GM08714 (cell line): ENCODE measurements around the gene KCNAB1.
"Not testable (repeated sequence)": the region's sequence is repeated elsewhere in the genome, so short reads cannot be mapped to it uniquely, and the experiment has no call there.

Source experiments
- H3K4me3 ChIP-seq: fragments of 200-500 bp; sonication (Bioruptor generic); 2 replicates; pipeline ENCODE4 v1.5.1; 2014; ENCODE audit warnings: mild to moderate bottlenecking, low read length, inconsistent platforms
- ZNF274 ChIP-seq: IDR thresholded peaks from 2 replicates; pipeline ENCODE4 v1.6.1; 2012; ENCODE audit warnings: mild to moderate bottlenecking, low read depth, low read length

The KCNAB1 gene

GRCh38 chr3:156180077-156180476 lies 59.7 kb downstream of the KCNAB1 start:
- H3K4me3 ChIP-seq: no peak overlapping the region
- no peak for TF ChIP-seq ZNF274

DNA sequence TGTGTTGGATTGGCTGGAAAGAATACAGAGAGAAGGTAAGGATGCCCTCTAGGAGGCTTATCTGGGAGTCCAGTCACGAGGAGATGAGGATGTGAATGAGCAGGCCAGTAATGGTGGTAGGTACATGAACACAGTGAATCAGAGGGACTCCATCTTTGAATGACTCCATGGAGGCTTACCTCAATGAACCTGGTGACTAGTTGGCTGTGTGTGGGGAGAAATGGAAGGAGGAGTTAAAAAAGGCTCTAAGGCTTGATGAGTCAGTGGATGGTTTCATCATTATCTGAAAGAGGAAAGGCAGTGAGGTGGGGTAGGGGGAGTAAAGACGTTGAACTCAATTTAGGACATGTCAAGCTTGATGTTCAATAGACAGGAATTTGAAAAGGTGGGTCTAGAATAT lies 61.1 kb downstream of the KCNAB1 start:
- no peak overlapping the region for H3K4me3 ChIP-seq
- no peak for TF ChIP-seq ZNF274

- no peak for TF ChIP-seq ZNF274
- H3K4me3 ChIP-seq: no peak overlapping the region
These were observed 63.0 kb downstream of the KCNAB1 start for GRCh38 chr3:156183396-156183795.

DNA sequence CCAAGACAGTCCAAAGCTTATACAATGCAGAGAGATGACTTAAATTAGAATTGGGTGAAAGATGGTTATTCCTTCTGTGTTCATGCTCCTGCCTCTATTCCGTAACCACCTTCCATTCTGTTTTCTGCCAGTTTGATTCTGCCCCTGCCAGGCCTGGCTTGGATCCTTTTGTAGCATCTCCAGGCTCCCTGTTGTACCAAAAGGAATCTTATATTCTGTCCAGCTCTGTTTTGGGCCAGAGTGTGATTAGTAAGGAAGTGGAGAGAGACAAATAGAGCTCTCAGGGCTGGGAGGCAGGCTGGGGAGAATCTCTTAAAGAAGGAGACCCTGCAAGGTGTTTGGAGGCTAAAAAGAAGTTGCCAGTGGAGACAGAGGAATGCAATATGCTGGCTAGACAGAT lies 63.8 kb downstream of the KCNAB1 start:
- H3K4me3 ChIP-seq: no peak overlapping the region
- TF ChIP-seq ZNF274: no peak

DNA sequence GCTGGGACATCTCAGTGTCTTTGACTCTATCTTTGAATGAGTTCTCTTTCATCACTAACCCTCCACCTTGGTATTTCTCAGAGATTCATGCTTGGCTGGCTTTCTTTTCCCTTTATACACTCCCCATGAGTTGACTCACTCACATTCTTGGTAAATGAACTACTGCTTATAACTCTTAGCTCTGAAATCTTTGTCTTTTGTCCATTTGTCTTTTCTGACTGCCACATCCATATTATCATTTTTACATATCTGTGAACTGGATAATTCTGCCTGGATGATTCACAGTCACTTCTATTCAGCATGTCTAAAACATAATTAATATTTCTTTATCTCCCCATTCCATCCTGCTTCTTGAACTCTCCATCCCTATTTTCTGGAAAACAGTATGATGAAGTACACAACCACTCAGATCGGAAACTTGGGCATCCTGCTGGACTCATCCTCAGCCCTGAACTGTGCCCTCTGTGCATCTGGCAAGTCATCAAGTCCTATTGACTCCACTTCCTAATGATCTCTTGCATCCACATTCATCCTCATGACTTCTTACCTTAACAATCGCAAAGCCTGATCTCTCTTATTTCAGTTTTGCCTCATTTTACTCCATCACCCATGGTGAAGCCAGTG lies 66.9 kb downstream of the KCNAB1 start:
- TF ChIP-seq ZNF274: no peak

GRCh38 chr3:156188757-156189156 lies 68.4 kb downstream of the KCNAB1 start:
- TF ChIP-seq ZNF274: no peak
- no peak overlapping the region for H3K4me3 ChIP-seq

More for the DNA sequence above, 66.9 kb downstream of the KCNAB1 start:
- H3K4me3 ChIP-seq: no peak overlapping the region

DNA sequence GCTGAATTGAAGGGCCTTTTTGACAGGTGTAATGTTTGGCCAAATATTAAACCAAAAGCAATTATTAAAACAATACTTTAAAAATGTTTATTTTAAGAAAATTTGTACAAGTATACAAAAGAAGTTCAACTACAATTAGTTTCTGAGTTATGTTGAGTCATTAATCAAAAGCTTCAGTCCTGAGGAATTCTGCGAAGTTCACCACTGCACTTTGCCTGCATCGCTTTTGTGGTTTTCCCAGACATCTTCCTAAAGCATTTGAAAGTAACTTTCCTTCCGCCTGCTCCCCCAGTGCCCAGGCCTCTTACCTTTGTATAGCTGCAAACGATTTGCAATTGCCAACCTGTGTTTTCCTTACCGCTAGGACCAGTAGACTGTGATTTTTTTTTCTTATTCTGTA lies 69.5 kb downstream of the KCNAB1 start:
- no peak for TF ChIP-seq ZNF274

DNA sequence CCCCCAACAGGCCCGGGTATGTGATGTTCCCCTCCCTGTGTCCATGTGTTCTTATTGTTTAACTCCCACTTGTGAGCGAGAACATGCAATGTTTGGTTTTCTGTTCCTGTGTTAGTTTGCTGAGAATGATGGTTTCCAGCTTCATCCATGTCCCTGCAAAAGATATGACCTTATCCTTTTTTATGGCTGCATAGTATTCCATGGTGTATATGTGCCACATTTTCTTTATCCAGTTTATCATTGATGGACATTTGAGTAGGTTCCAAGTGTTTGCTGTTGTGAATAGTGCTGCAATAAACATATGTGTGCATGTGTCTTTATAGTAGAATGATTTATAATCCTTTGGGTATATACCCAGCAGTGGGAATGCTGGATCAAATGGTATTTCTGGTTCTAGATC lies 74.6 kb downstream of the KCNAB1 start:
- H3K4me3 ChIP-seq: not testable (repeated sequence)

More for the DNA sequence above, 69.5 kb downstream of the KCNAB1 start:
- no peak overlapping the region for H3K4me3 ChIP-seq

DNA sequence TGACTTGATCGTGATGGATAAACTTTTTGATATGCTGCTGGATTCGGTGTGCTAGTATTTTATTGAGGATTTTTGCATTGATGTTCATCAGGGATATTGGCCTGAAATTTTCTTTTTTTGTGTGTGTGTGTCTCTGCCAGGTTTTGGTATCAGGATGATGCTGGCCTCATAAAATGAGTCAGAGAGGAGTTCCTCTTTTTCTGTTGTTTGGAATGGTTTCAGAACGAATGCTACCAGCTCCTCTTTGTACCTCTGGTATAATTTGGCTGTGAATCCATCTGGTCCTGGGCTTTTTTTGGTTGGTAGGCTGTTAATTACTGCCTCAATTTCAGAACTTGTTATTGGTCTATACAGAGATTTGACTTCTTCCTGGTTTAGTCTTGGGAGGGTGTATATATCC lies 76.8 kb downstream of the KCNAB1 start:
- H3K4me3 ChIP-seq: not testable (repeated sequence)

DNA sequence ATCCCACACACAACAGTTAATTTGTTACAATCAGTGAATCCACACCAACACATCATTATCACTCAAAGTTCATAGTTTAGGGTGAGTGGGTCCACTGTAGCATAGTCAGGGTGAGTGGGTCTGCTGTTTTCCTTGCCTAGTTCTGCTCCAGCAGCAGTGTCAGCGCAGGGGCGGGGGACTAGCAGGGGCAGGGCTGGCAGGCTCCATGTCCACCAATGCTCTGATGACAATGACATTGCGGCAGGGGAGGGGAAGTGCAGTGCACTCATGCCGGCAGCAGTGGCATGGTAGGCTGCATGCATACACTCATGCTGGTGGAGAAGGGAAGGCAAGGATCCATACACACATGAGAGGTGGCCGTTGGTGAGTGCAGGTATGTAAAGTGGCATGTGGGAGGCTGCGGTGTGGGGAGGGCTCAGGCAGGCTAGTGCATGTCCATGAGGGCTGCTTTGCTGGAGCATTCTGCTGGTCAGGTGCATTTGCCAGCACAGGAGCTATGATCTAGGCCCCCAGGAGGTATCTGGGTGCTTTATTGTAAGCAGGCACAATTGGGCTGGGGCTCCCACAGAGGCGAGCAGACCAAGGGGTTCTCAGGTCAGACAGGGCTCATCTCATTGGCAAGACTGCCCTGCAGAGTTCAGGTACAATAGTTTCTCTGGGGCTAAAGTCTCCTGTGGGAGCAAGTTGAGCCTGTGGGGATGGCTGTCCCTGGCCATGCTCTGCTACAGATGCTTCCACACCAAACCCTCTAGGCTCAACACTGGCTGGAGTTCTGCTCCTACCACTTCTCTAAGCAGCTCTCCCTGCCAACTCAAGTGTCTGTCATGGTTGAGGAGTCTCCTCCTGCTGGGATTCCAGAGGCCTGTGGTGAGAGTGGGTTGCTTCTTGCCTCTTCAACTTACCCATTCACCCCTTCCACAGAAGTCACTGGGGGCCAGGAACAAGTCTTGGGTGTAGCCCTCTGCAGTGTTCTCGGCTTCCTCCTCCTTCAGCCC lies 81.3 kb downstream of the KCNAB1 start:
- H3K4me3 ChIP-seq: no peak overlapping the region
- TF ChIP-seq ZNF274: no peak

- H3K4me3 ChIP-seq: no peak overlapping the region
- no peak for TF ChIP-seq ZNF274
These were observed 85.8 kb downstream of the KCNAB1 start for GRCh38 chr3:156206157-156206556.

DNA sequence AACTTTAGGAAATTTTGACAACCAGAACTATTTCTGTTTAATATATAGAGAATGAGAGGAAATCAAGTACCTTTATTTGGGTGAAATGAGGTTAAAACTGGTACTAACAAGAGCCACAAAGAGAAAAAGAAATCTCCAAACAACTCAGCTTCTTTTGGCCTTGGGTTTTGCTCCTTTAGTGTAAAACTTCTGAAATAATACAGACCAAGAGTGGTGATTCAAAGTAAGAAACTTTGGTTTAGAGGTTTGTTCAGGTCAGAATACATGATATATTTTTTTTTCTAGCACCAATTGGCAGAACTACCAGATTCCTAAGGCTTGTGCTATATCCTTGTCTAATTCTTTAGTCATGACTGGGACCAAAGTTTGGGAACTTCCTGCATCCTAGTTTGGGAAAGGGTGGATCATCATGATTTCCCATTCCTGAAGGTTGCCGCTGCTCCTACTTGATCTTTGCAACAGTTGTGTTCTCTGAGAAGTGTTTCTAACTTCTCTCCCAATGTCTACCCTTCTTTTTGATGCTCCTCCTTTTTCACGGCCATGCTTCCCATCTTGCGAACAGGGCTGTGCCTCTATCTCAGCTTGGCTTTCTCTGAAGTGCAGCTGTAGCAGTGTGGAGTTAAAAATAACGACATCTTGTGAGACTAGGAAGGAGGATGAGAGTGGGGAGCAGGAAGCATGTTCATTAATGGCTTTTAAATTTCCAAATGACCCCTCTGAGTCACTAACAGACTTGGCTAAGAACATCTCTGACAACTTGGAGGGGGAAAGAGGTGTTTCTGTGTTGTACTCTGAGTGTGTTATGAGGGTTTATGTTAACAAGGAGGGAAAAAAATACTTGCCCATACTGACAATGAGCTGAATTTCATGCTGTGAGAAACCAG lies 87.7 kb downstream of the KCNAB1 start:
- no peak for TF ChIP-seq ZNF274
- H3K4me3 ChIP-seq: no peak overlapping the region

- no peak for TF ChIP-seq ZNF274
These were observed 89.4 kb downstream of the KCNAB1 start for GRCh38 chr3:156209631-156210335.

GRCh38 chr3:156211583-156211982 lies 91.2 kb downstream of the KCNAB1 start:
- no peak overlapping the region for H3K4me3 ChIP-seq
- TF ChIP-seq ZNF274: no peak

More at GRCh38 chr3:156209631-156210335, 89.4 kb downstream of the KCNAB1 start:
- H3K4me3 ChIP-seq: no peak overlapping the region
